Breast epithelium (tissue), 3 donors: ENCODE data around the gene COX8C.

Source experiments
- CTCF ChIP-seq, 3 donors: fragments of 450-650 bp; IDR thresholded peaks; one replicate each; pipeline ENCODE4 v1.5.1; 2016 to 2017; ENCODE audit warnings: antibody characterized with exemption in 3 of 3, mild to moderate bottlenecking in 3 of 3, moderate library complexity in 3 of 3
- POLR2A ChIP-seq: fragments of 450-650 bp; IDR thresholded peaks from one replicate; pipeline ENCODE4 v1.6.1; 2016; ENCODE audit warnings: antibody characterized with exemption, mild to moderate bottlenecking, moderate library complexity
- POLR2AphosphoS5 ChIP-seq, 3 donors: sonication (generic); formaldehyde crosslinking; IDR thresholded peaks; one replicate each; pipeline ENCODE4 v1.6.1; 2017; ENCODE audit warnings: antibody characterized with exemption in 3 of 3

DNA sequence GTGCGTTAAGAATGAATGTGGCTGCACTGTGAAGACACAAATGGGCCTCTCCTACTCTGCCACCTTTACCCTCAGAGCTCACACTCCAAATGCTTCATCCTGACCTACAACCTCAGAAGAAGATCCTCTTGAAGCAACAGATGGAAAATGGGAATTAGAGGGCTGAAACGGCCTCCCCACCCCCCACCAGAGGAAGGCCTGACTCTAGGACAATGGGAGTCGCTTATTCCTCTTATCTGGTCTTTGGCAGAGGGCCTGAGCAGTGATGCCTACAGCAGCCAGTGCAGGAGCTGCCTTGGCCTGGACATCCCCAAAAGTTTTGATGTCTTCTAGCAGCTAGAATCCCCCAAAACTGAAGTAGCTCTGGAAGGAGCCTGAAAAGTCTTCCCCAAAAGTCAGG is 43.3 kb upstream of the COX8C start:
- TF ChIP-seq POLR2A (no peak), CTCF (IDR thresholded peaks at IDR 0.05) (no peak), POLR2AphosphoS5 (IDR thresholded peaks at IDR 0.05) (no peak)
